Measurements from ENCODE around the gene TCEAL7.

- TF ChIP-seq CTCF (conservative IDR thresholded peaks at IDR 0.05; ENCODE audit: low read depth, low read length) (no peak), EZH2 (IDR thresholded peaks at IDR 0.05; ENCODE audit: low read length, unreplicated experiment) (no peak)
These were observed 46.9 kb downstream of the TCEAL7 start for GRCh38 chrX:103376979-103377324.
